HG03571 (cell line): ENCODE data around the gene ADGRF4.
A peak's percentile ranks its signal among the peaks of the same experiment; 100 is the strongest.

Experiments
- ATAC-seq: cut with Tn5 transposase; IDR thresholded peaks from one replicate; pipeline ENCODE4 v1.9.1; 2021; ENCODE audit not compliant: unreplicated experiment

Gene ADGRF4

GRCh38 chr6:47680724-47681123, 17.7 kb upstream of the ADGRF4 start:
- ATAC-seq = no peak

GRCh38 chr6:47681201-47681990, 17.0 kb upstream of the ADGRF4 start:
- ATAC-seq = no peak

DNA sequence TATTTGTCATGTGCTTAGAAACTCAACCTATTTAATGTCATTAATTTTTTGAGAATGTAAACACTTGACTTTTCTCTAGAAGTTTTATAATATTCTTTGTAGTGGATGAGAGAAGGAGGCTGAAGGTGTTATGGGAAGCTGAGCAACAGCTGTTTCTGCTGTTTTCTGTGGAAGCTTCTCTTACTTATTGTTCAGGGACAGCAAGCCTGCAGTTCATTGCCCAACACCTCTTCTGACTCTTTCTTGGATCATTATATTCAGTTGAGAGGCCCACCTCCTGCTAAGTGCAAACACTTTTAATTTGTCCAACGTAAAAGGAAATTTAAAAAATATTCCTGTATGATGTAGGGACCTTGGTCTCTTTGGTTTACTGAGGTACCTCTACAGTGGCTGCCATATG, 12.0 kb upstream of the ADGRF4 start:
- no peak for ATAC-seq

DNA sequence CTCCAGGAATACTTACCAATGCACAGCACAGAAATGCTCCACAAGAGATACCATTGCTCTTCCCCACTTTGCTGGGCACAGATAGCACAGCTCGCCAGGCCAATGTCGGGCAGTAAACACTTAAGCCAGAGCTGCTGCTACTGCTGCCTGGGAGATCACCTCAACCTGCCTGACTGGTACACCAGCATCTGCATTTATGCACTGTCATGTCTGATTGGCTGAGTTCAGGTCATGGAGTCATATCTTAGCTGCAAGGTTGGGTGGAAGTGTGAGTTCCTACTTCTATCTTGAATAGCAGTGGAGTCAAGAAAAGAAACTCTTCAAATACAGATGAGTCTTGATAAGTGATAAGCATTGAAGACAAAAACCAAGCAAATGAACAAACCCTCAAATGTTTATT, 10.9 kb upstream of the ADGRF4 start:
- ATAC-seq = no peak

GRCh38 chr6:47690214-47690613, 8.2 kb upstream of the ADGRF4 start:
- ATAC-seq = no peak

DNA sequence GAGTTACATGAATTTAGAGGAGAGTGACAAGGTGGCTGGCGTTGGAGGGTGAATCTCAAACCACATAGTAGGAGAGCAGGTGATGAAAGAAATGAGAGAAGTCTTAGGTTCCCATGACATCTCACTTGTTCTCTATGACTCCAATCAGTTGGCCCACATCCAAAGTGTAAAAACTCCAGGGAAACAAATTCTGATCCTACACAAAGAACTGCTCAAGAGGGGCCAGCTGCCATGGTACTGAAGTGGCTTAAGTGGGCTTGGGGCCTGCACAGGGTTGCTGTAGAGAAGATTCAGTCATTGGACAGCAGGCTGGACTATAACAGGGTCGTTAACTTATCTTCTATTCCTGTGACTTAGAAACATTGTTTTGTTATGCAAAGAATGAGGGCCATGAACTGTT, 7.6 kb upstream of the ADGRF4 start:
- ATAC-seq = no peak

- ATAC-seq = no peak
These were observed 455 bp upstream of the ADGRF4 start for GRCh38 chr6:47697925-47698324.

- ATAC-seq = no peak
These were observed 1.7 kb downstream of the ADGRF4 start for GRCh38 chr6:47700053-47700452.

DNA sequence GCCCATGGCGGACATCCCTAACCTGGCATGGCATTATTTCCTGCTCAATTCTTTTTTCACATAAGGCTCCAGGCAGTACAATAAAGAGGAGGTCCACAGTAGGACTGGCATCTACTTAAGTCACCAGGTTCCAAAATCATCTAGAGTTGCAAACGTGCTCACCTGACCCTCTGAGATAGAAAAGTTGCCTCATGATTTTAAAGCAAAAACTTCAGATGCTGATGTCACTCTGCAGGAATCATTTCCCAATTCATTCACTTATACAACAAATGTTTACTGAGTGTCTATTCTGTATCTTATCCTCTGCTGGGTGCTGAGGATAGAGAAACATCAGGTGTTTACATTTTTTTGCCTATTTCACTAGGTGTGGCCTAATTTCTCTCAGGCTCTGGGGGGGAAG, 2.2 kb downstream of the ADGRF4 start:
- no peak for ATAC-seq

DNA sequence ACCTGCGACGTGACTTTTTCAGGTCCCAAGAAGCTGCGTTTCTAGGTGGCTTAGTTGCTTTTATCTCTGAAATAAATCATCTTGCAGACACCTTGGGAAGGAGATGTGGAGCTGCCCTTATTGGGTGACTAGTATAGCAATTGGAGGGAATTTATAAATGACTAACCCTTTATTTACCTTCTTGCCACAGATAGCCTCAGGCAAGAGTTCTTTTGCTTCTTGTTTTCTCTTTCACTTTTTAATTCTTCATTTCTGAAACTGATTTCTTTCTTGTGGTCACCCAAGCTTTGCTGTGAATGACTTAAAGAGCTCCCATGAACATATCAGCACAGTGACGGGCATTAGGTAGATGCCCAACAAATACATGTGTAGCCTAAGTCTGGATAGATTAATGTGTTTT, 3.0 kb downstream of the ADGRF4 start:
- ATAC-seq = peak; percentile 87

DNA sequence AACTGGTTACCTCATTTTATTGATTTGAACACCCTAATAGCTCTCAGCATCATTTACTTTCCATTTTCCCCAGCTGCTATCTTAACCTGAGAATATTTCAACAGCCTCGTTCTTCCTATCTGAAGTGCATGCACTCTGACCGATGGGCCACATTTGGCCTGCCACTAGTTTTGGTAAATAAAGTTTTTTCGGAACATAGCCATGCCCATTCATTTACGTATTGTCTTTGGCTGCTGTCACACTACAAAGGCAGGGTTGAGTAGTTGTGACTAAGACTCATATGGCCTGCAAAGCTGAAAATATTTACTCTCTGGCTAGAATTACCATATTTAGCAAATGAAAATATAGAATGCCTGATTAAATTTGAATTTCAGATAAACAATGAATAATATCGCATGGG, 10.8 kb downstream of the ADGRF4 start:
- no peak for ATAC-seq

- no peak for ATAC-seq
These were observed 11.9 kb downstream of the ADGRF4 start for GRCh38 chr6:47710295-47710694.

GRCh38 chr6:47713200-47713599, 14.8 kb downstream of the ADGRF4 start:
- ATAC-seq = no peak

DNA sequence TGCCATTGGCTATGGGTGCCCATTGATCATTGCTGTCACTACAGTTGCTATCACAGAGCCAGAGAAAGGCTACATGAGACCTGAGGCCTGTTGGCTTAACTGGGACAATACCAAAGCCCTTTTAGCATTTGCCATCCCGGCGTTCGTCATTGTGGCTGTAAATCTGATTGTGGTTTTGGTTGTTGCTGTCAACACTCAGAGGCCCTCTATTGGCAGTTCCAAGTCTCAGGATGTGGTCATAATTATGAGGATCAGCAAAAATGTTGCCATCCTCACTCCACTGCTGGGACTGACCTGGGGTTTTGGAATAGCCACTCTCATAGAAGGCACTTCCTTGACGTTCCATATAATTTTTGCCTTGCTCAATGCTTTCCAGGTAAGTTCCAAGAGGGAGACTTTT, 16.4 kb downstream of the ADGRF4 start:
- ATAC-seq = no peak

GRCh38 chr6:47715782-47716181, 17.4 kb downstream of the ADGRF4 start:
- ATAC-seq = no peak

- ATAC-seq = no peak
These were observed 17.8 kb downstream of the ADGRF4 start for GRCh38 chr6:47716207-47716606.

DNA sequence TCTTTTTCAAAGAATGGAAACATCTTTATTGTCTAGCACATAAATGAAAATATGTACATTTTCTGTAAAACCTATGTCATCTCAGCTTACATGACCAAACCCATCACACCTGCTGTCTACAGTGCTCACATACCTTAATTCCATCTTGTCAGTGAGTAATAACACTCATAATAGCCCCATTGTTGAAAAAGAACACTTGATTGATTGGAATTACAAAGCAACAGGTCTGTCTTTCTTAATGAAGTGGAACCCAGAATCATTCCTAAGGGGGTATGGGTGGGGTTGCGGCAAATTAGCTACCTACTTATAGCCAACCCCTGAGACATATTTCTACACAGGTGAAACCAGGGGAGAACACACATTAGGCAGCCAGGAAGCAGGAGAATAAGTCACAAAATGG, 20.2 kb downstream of the ADGRF4 start:
- ATAC-seq = no peak

GRCh38 chr6:47721189-47721588, 22.8 kb downstream of the ADGRF4 start:
- ATAC-seq = no peak

DNA sequence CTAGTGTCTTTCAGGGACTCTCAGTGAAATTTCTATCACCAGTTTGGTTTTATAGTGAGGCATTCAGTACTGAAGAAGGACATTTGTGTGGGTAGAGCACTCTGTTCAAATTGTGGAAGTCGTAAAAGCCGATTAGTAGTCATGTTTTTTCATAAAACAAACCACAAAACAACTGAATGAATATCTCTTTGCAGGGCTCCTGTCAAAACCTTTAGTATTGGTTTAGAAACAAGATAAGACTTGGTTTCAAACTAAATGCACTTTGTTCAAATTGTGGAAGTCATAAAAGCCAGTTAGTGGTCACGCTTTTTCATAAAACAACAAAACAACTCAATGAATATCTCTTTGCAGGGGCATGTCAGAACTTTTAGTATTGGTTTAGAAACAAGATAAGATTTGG, 23.8 kb downstream of the ADGRF4 start:
- ATAC-seq = peak; percentile 63

DNA sequence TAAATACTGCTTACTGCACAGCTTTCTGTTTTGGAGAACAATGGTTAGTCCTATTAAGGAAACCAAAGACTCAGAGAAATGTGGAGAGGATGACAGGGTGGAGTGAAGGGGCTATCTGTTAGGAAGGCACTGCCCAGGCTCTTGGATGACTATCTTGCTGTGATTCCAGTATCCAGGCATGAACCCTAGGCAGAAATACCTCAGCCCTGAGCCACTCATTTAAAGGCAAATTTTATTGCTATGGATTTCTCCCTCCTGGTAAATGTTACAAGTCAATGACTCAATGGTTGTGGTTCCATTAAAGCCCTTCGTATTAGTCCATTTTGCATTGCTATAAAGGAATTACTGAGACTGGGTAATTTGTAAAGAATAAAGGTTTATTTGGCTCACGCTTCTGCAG, 25.9 kb downstream of the ADGRF4 start:
- ATAC-seq = no peak

DNA sequence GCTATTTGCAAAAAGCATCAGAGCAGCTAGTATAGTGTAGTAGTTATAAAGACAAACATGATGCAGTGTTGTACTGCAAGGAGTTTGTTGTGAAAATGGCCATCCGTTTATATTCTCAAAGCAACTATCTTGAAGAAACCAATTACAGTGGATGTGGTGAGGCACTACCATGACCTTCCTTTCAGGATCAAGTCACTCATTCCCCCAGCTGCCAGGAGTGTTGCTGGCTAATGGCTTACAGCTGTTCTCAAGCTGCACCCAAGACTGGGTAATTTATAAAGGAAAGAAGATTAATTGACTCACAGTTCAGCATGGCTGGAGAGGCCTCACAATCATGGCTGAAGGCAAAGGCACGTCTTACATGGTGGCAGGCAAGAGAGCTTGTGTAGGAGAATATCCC, 29.0 kb downstream of the ADGRF4 start:
- ATAC-seq = no peak

DNA sequence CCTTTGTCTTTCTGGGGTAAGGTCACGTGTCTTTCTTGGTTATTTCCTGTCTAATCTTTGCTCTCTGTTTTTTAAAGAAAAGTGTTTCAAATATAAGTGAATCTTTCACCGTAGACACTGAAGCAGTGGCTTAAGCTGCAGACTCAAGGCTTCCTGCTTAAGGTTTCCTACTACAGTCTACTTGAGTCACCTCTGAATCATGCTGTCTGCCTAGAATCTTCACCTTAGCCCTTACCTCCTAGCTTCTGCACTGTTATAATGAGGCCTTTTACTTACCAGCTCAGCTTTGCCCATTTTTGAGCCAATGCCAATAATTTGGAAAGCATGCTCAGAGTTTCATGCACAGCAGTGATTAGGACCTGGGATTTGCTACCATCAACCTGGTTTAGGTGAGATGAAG, 30.6 kb downstream of the ADGRF4 start:
- no peak for ATAC-seq

DNA sequence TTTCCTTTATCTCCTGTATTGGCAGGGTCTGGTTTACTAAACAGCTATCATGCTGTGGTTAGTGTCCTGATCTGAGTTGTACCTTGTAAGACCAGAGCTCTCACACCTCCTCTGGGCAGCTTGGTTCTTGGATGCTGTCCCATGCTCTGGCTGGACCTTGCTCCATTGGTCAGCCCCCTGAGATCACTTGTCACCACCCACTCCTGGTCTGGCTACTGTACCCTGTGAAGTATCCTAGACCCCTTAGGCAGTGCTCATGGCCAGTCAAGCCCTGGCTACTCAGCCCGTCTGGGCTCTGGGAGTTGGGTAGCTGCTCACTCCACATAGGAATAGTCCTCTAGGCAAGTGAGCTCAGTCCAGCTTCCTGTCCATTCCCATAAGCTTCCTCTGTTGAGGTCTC, 31.1 kb downstream of the ADGRF4 start:
- no peak for ATAC-seq
